ENCODE data around the gene ZNF641.

GRCh38 chr12:48300774-48301173 is 49.9 kb downstream of the ZNF641 start:
- TF ChIP-seq EZH2phosphoT487 (IDR thresholded peaks at IDR 0.05; ENCODE audit: low read length), result no peak
- TF ChIP-seq EZH2 (optimal IDR thresholded peaks at IDR 0.05; ENCODE audit: low read depth, low read length), result no peak

Data from MM.1S (cell line).